ENCODE measurements around the gene ULBP2. TPM values are rescaled to one million over a fixed set of nuclear protein-coding genes. Genes with fewer than 3 reads are reported as not detected.
A peak's percentile ranks its signal among the peaks of the same experiment; 100 is the strongest.

ULBP2 gene
- total and polyA plus RNA-seq, 8 donors = 2.2 to 3.6 (median 2.5) TPM

GRCh38 chr6:149931501-149931900 is 10.3 kb upstream of the ULBP2 start:
- intact Hi-C loops (cut with DNase I) = loop anchor here in 1 of 2 donors (5.0 kb wide), 1 partner anchor 86 kb away; no protein-coding TSS in a partner anchor
- TF ChIP-seq CTCF (IDR thresholded peaks at IDR 0.05) = no peak
- H3K9me3 ChIP-seq = no peaks in the 10 kb centered on the region
- DNase-seq (no peak), ATAC-seq (no peak)
- no peak overlapping the region for H3K4me3 ChIP-seq
- no peaks in the 10 kb centered on the region for H3K4me1 ChIP-seq
- H3K27ac ChIP-seq = no peak overlapping the region
- H3K27me3 ChIP-seq = peaks cover 34 to 88% of the 10 kb centered on the region in 2 donors
- H3K36me3 ChIP-seq = no peaks in the 10 kb centered on the region

- H3K27me3 ChIP-seq = peaks cover 47 to 93% of the 10 kb centered on the region in 2 donors
- no peak for DNase-seq
- no peak overlapping the region for H3K4me3 ChIP-seq
- no peak for TF ChIP-seq CTCF (IDR thresholded peaks at IDR 0.05)
- ATAC-seq = no peak
- H3K36me3 ChIP-seq = no peaks in the 10 kb centered on the region
- H3K9me3 ChIP-seq = no peaks in the 10 kb centered on the region
- no peak overlapping the region for H3K27ac ChIP-seq
- intact Hi-C loops (cut with DNase I) = loop anchor here in 1 of 2 donors (5.0 kb wide), 1 partner anchor 84 kb away; no protein-coding TSS in a partner anchor
- peaks cover 0 to under 1% of the 10 kb centered on the region in 2 donors for H3K4me1 ChIP-seq
Measured at GRCh38 chr6:149933036-149933435, 8.8 kb upstream of the ULBP2 start.

- Histone ChIP-seq H3K36me3 (no peaks in the 10 kb centered on the region), H3K27me3 (peaks cover 50 to 97% of the 10 kb centered on the region in 2 donors), H3K4me1 (peaks cover 3 to 5% of the 10 kb centered on the region in 2 donors), H3K9me3 (no peaks in the 10 kb centered on the region), H3K27ac (no peak overlapping the region), H3K4me3 (no peak overlapping the region)
- ATAC-seq = no peak
- intact Hi-C loops (cut with DNase I) = loop anchor here in 1 of 2 donors (5.0 kb wide), 1 partner anchor 84 kb away; no protein-coding TSS in a partner anchor
- no peak for TF ChIP-seq CTCF (IDR thresholded peaks at IDR 0.05)
- DNase-seq = no peak
Measured at GRCh38 chr6:149933461-149933860, 8.4 kb upstream of the ULBP2 start.

- TF ChIP-seq CTCF (IDR thresholded peaks at IDR 0.05) = peak; percentile 69 to 71
- peak; percentile 85 for ATAC-seq
- H3K4me3 ChIP-seq = no peak overlapping the region
- H3K27ac ChIP-seq = no peak overlapping the region
- peak in 2 of 4 donors; percentile 58 to 74 for DNase-seq
- H3K27me3 ChIP-seq = peaks cover 55 to 97% of the 10 kb centered on the region in 2 donors
- peaks cover 9 to 14% of the 10 kb centered on the region in 2 donors for H3K4me1 ChIP-seq
- intact Hi-C loops (cut with DNase I) = loop anchor here in 1 of 2 donors (5.0 kb wide), 2 partner anchors 73 to 83 kb away; no protein-coding TSS in a partner anchor
- no peaks in the 10 kb centered on the region for H3K36me3 ChIP-seq
- no peaks in the 10 kb centered on the region for H3K9me3 ChIP-seq
Measured at GRCh38 chr6:149934249-149935156, 7.3 kb upstream of the ULBP2 start.

GRCh38 chr6:149935246-149935645 is 6.6 kb upstream of the ULBP2 start:
- no peak overlapping the region for H3K27ac ChIP-seq
- H3K9me3 ChIP-seq = no peaks in the 10 kb centered on the region
- ATAC-seq = no peak
- H3K27me3 ChIP-seq = peaks cover 58 to 97% of the 10 kb centered on the region in 2 donors
- no peaks in the 10 kb centered on the region for H3K36me3 ChIP-seq
- no peak for DNase-seq
- H3K4me3 ChIP-seq = no peak overlapping the region
- H3K4me1 ChIP-seq = peaks cover 9 to 14% of the 10 kb centered on the region in 2 donors
- no peak for TF ChIP-seq CTCF (IDR thresholded peaks at IDR 0.05)
- intact Hi-C loops (cut with DNase I) = loop anchor here in 1 of 2 donors (5.0 kb wide), 1 partner anchor 72 kb away; no protein-coding TSS in a partner anchor
